GM19467 (cell line): ENCODE data around the gene IGLL5.

ENCODE experiments used
- ATAC-seq: cut with Tn5 transposase; IDR thresholded peaks from one replicate; pipeline ENCODE4 v1.9.1; 2021; ENCODE audit warnings: mild to moderate bottlenecking, moderate library complexity; ENCODE audit not compliant: unreplicated experiment

Gene IGLL5

DNA sequence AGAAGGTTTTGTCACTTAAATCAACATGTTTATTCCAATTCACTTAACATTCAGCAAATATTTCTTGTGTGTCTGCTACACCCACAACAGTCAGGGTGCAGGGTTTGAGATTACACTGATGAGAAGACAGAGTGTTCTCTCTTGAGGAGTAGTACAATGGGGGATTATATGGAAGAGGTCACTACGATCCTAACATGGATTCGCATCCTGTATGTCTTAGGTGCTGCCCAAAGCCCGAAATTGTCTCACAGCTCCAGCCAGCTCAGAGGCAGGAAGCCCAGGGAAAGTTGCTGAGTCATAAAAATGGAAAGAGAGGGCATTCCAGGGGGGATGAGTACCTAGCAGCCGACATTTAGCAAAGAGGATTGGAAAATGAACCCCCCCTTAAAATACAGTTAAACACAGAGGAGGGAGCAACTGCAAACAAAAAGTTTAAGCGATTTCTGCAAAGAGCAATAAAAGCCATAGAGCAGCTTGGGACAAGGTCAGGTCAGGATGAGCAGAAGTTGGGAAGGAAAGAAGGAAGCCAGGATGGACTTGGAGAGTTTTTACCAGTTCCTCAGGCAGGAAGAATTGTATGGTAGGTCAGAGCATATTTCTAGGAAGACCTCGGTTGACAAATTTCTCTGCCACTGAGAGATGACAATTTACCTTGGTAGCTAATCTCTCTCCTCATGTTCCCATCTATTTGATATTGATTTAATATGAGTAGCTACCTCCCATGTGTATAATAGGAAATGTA, 49.5 kb downstream of the IGLL5 start:
- ATAC-seq = no peak

- no peak for ATAC-seq
These were observed 50.4 kb downstream of the IGLL5 start for GRCh38 chr22:22937894-22938480.

- ATAC-seq = no peak
These were observed 51.3 kb downstream of the IGLL5 start for GRCh38 chr22:22938672-22939587.

GRCh38 chr22:22939588-22940368, 52.2 kb downstream of the IGLL5 start:
- no peak for ATAC-seq

GRCh38 chr22:22940961-22941605, 53.5 kb downstream of the IGLL5 start:
- no peak for ATAC-seq

DNA sequence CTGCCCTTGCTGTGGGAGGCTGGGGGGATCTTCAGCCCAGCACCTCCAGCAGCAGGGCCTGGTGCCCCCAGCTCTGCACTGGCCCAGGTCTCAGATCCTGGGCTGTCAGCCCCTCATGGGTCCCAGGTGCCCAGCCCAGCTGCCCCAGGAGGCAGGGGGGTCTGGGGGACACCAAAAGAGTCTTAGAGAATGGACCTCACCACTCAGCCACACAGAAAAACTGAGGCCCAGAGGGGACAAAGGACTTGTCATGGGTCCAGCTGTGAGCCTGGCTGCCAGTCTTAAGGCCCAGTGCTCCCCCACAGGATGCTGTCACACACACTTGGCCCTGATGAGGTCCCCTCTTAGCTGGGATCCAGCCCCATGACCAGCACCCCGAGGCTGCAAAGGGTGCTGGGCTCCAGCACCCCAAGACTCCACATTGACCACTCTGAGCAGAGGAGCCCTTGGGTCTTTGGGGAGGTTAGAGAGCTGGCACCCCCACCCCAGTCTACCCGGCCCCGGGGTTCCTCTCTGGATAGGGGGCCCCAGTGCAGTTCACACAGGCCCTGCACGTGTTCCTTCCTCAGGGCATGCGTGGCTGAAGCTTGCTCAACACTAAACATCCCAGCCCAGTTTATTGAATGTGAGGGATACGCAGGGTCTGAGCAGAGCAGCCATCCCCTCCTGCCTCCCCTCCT, 54.4 kb downstream of the IGLL5 start:
- no peak for ATAC-seq

DNA sequence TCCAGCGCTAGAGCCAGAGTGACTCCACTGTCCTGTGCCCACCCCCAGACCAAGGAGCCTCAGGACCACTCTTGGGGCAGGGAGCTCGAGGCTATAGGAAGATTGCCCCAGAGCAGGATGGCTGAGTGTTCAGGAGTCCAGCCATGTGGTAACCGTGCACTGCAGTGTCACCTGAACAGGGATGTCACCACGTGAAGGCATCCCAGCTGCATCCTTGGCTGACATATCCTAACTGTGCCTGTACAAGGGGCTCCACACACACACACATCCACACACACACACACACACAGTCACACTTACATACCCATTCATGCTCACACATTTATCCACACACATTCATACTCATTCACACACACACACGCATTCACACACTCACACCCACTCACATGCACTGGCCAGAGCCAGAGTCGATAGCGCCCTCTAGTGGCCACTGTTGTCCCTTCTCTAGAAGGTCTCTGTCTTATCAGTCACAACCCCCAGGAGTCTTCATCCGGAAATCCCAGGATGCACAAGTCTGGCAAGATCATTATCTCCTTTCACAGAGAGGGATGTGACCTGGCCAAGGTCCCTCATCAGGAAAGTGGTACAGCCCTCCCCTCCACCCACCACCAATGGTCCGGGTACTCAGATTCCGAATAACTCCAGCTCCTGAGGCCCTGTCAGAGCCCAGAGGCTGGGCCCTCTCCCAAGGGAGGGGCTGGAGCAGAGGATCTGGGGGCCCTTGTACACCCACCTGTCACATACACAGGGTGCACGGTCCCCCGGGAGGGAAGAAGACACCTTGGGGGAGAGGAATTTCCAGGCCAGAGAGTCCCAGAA, 55.1 kb downstream of the IGLL5 start:
- ATAC-seq = no peak

- ATAC-seq = no peak
These were observed 56.1 kb downstream of the IGLL5 start for GRCh38 chr22:22943521-22944267.

DNA sequence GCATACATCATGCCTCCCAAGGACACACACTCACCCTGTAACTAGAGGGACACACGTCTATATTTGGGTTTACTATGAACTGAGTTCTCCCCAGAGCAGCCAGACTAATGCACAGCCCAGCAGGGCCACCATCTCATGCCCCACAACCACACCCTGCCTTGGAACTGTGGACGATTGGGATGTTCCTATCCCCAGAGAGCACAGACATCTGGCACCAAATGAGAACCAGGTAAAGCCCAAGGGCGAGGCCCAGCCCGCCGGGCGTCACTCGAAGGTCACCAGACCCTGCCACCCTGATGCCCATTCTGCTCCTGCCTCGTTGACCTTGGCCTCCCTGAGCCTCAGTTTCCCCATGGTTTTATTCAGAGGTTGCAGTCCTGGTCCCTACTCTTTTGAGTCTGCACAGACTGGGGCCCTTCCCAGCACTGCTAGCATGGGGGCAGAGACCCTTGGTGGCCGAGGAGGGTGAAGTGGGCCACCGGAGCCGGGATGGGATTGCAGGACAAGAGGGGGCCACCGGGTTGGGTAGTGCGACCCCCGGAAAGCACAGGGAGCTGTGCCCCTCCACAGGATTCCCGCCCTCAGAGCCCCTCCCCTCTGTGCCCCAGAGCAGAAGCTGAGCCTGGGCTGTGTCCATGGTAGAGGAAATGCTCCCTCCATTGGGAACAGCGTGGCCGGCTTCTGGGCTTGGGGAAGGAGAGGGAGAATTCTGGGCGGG, 56.8 kb downstream of the IGLL5 start:
- no peak for ATAC-seq

DNA sequence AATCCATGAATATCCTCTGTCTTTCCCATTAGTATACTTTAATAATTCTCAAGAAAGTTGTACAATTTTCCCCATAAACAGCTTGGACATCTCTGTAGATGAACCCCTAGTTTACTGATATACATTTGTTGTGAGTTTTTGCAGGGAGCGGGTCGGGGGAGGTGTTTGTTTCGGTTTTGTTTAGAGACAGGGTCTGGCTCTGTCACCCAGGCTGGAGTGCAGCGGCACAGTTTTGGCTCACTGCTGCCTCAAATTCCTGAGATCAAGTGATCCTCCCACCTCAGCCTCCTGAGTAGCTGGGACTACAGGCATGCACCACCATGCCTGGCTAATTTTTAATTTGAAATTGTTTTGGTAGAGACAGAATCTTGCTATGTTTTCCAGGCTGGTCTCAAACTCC, 57.6 kb downstream of the IGLL5 start:
- ATAC-seq = no peak
